ENCODE results near the gene USPL1.
A peak's percentile ranks its signal among the peaks of the same experiment; 100 is the strongest.

USPL1 gene

DNA sequence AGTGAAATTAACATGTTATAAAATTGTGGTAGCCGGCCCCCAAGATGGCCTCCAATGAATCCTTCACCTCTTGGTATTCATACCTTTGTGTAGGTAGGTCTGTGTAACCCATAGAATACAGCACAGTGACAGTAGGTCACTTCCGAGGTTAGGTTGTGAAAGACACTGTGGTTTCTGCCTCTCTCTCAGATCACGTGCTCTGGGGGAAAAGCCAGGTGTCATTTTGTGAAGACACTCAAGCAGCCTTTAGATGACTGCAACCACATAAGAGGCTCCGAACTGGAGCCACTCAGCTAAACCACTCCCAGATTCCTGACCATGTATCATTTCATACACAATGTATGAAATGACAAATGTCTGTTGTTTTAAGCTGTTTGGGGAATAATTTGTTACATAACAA, 9.8 kb upstream of the USPL1 start:
- peaks cover 0 to 12% (median 0%) of the 10 kb centered on the region in 11 experiments; a peak in 3 of 22 replicates for H3K36me3 ChIP-seq
- no peaks in the 10 kb centered on the region for H4K20me1 ChIP-seq
- TF ChIP-seq Cebpa-rat (IDR thresholded peaks at IDR 0.05) = no peak
- peak overlapping the region in 9 of 11 experiments; percentile 0 to 48 (median 23); a peak in 13 of 22 replicates for H3K4me2 ChIP-seq
- no peak overlapping the region for H3K4me3 ChIP-seq
- peak overlapping the region in 2 of 11 experiments; percentile 22 to 38; a peak in 2 of 22 replicates for H3K27ac ChIP-seq
- H3K27me3 ChIP-seq = no peaks in the 10 kb centered on the region
- peaks cover 0 to 13% (median 0%) of the 10 kb centered on the region in 11 experiments; a peak in 9 of 22 replicates for H3K9me3 ChIP-seq (replicated peaks in 1 of 11)
- H3K9ac ChIP-seq = no peak overlapping the region
- peaks cover 6 to 17% (median 10%) of the 10 kb centered on the region in 10 experiments; a peak in 17 of 20 replicates for H3K4me1 ChIP-seq

DNA sequence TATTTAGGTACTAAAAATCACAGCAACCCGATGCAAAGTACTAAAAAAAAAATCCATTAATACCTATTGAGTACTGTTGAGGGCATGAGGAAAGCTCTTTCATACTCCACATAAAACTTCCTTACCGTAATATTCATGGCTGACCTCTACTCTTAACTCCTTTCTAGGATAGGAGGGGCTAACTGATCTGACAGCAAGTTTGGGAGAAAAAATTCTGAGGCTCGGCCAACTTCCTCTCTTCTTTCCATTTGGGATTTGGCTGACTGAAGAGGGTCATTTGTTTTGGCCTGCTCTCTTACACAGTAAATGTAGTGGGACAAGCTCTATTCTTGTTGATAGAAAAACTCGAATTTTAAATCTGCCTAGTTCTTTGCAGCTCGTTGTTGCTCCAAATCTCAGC, 9.4 kb upstream of the USPL1 start:
- no peak overlapping the region for H3K9ac ChIP-seq
- H4K20me1 ChIP-seq = no peaks in the 10 kb centered on the region
- peaks cover 6 to 17% (median 11%) of the 10 kb centered on the region in 10 experiments; a peak in 17 of 20 replicates for H3K4me1 ChIP-seq
- H3K4me2 ChIP-seq = peak overlapping the region in 7 of 11 experiments; percentile 0 to 48 (median 44); a peak in 12 of 22 replicates
- no peak for TF ChIP-seq Cebpa-rat (IDR thresholded peaks at IDR 0.05)
- H3K27me3 ChIP-seq = no peaks in the 10 kb centered on the region
- H3K9me3 ChIP-seq (replicated peaks in 1 of 11) = peaks cover 0 to 13% (median 0%) of the 10 kb centered on the region in 11 experiments; a peak in 9 of 22 replicates
- H3K36me3 ChIP-seq = peaks cover 0 to 15% (median 0%) of the 10 kb centered on the region in 11 experiments; a peak in 4 of 22 replicates
- H3K27ac ChIP-seq = peak overlapping the region in 2 of 11 experiments; percentile 22 to 38; a peak in 2 of 22 replicates
- H3K4me3 ChIP-seq = no peak overlapping the region

GRCh38 chr13:30610311-30610710, 7.4 kb upstream of the USPL1 start:
- no peak for TF ChIP-seq Cebpa-rat (IDR thresholded peaks at IDR 0.05)

DNA sequence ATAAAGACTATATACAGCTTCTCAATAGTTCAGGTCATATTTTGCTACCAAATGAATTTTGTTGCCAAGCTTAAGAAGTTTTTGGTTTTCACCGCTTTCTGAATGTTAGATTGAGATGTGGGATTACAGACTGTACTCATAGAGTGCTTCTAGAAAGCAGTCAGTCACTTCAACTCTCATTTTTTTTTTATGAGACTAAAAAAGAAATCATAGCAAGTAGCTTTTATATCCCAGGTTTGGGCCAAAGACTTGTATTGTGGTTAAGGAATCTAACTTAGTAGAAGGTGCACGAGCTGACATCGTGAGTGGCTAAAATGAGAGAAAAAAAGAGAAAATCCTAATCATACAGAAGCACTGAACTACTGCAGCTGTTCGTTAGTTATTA, 2.2 kb upstream of the USPL1 start:
- peak overlapping the region; percentile 96 to 100 (median 98) for H3K27ac ChIP-seq
- peak overlapping the region; percentile 81 to 96 (median 88) for H3K4me2 ChIP-seq
- H4K20me1 ChIP-seq = peaks cover 7 to 24% (median 18%) of the 10 kb centered on the region in 11 experiments; a peak in 18 of 22 replicates
- peaks cover 27 to 39% (median 30%) of the 10 kb centered on the region in 10 experiments for H3K4me1 ChIP-seq
- H3K36me3 ChIP-seq = peaks cover 0 to 9% (median 0%) of the 10 kb centered on the region in 11 experiments; a peak in 2 of 22 replicates
- H3K4me3 ChIP-seq = peak overlapping the region; percentile 71 to 96 (median 85)
- no peaks in the 10 kb centered on the region for H3K9me3 ChIP-seq (replicated peaks in 1 of 11)
- TF ChIP-seq Cebpa-rat (IDR thresholded peaks at IDR 0.05) = no peak
- H3K27me3 ChIP-seq = no peaks in the 10 kb centered on the region
- peak overlapping the region; percentile 91 to 100 (median 98) for H3K9ac ChIP-seq

More at GRCh38 chr13:30610311-30610710, 7.4 kb upstream of the USPL1 start:
- no peaks in the 10 kb centered on the region for H3K27me3 ChIP-seq
- H4K20me1 ChIP-seq = no peaks in the 10 kb centered on the region
- H3K4me2 ChIP-seq = no peak overlapping the region
- H3K36me3 ChIP-seq = peaks cover 0 to 19% (median 0%) of the 10 kb centered on the region in 11 experiments; a peak in 4 of 22 replicates
- H3K9me3 ChIP-seq (replicated peaks in 1 of 11) = peaks cover 0 to 13% (median 0%) of the 10 kb centered on the region in 11 experiments; a peak in 9 of 22 replicates
- H3K27ac ChIP-seq = no peak overlapping the region
- no peak overlapping the region for H3K9ac ChIP-seq
- H3K4me3 ChIP-seq = no peak overlapping the region
- H3K4me1 ChIP-seq = peaks cover 14 to 29% (median 20%) of the 10 kb centered on the region in 10 experiments

DNA sequence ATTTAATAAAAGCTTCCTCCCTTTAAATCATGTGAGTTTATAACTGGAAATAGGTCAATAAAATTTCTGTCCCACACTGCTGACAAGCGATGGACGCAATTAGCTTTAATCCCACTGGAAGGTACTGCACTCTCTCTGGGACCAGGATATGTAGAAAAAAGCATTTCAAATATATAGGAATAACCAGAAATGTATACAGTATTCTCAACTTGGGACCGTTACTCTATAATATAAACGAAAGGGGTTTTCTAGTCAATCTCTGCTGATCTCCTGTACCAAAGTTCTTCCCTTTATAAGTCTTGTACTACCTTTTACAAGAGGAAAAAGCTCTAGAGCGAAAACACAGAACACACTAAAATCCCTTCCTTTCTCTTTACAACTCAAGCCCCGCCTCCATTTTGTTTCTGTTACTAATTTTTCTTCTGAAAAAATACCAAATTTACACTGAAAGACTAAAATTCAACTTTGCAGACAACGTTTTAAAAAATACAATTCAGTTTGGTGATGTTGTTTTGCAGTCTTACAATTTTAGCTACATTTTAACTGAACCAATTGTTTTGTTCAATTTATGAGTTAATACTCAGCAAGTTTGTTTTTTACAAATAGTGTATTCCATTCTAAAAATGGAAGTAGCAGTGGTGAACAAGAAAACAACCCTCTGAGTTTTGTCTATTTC, 1.7 kb upstream of the USPL1 start:
- peaks cover 7 to 30% (median 20%) of the 10 kb centered on the region in 11 experiments; a peak in 18 of 22 replicates for H4K20me1 ChIP-seq
- no peaks in the 10 kb centered on the region for H3K9me3 ChIP-seq (replicated peaks in 1 of 11)
- TF ChIP-seq Cebpa-rat (IDR thresholded peaks at IDR 0.05) = no peak
- peaks cover 30 to 44% (median 34%) of the 10 kb centered on the region in 10 experiments for H3K4me1 ChIP-seq
- H3K27ac ChIP-seq = peak overlapping the region; percentile 96 to 100 (median 98)
- no peaks in the 10 kb centered on the region for H3K27me3 ChIP-seq
- H3K4me2 ChIP-seq = peak overlapping the region; percentile 81 to 96 (median 88)
- peak overlapping the region; percentile 91 to 100 (median 98) for H3K9ac ChIP-seq
- H3K4me3 ChIP-seq = peak overlapping the region; percentile 71 to 96 (median 85)
- peaks cover 0 to 11% (median 0%) of the 10 kb centered on the region in 11 experiments; a peak in 4 of 22 replicates for H3K36me3 ChIP-seq

DNA sequence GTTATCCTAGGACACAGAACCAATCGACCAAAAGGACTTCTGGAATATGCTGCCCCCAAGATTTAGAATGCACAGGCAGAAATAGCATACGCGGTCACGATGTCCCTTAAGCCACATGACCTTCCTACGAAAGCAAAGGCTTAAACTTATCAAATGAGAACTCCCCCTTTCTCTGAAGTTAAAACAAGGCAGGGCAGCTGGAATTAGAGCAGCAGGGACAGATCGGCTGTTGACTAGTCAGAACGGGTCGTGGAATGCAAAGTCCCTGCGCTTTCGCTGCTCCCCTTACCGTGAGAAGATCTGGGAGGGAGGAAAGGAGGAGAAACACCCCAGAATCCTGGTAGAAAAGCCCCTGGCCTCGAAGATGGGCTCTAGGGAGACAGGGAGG, 799 bp upstream of the USPL1 start:
- TF ChIP-seq Cebpa-rat (IDR thresholded peaks at IDR 0.05) = no peak
- Histone ChIP-seq H3K27me3 (no peaks in the 10 kb centered on the region), H3K27ac (peak overlapping the region; percentile 96 to 100 (median 98)), H3K36me3 (peaks cover 1 to 20% (median 4%) of the 10 kb centered on the region in 11 experiments; a peak in 18 of 22 replicates), H3K9ac (peak overlapping the region; percentile 91 to 100 (median 98)), H4K20me1 (peaks cover 7 to 38% (median 29%) of the 10 kb centered on the region in 11 experiments; a peak in 18 of 22 replicates), H3K4me2 (peak overlapping the region; percentile 81 to 96 (median 88)), H3K9me3 (replicated peaks in 1 of 11) (no peaks in the 10 kb centered on the region), H3K4me3 (peak overlapping the region; percentile 71 to 96 (median 85)), H3K4me1 (peaks cover 30 to 47% (median 36%) of the 10 kb centered on the region in 10 experiments)

DNA sequence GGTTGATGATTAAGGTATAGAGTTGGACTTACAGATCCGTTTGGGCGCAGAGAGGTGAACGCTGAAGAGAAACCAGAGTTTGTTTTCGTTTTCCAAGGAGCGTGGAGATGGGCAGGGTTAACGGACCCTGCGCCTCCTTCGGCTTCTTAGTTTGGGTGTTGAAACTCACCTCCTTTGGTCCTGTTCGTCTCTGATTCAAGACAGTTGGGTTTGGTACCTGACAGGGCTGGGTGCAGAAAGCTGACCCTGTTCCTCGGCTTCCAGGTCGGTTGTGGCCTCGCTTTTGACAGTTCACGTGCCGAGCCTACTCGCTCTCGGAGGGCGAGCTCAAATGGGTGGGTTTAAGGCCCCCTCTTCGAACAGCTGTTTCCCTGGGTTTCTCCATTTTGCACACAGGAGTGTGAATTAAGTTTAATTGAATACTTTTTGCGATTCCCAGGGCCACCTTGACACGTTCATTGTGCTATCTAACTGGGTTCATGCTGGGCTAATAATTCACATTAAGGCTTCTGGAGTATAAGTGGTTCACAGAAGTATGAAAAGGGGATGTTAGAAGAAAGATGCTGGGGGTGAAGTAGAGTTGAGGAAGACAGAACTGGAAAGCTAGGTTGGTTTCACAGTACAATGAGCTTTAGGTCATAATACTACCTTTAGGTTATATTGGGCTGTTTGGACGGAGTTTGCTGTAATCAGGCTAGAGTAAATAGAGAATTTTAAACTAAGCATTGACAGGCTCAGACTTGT, 638 bp downstream of the USPL1 start:
- Histone ChIP-seq H3K4me2 (peak overlapping the region; percentile 78 to 95 (median 86)), H3K27me3 (no peaks in the 10 kb centered on the region), H3K4me1 (peaks cover 30 to 39% (median 36%) of the 10 kb centered on the region in 10 experiments), H3K27ac (peak overlapping the region; percentile 52 to 100 (median 93)), H3K4me3 (peak overlapping the region; percentile 78 to 96 (median 87)), H3K36me3 (peaks cover 15 to 32% (median 18%) of the 10 kb centered on the region in 11 experiments), H3K9me3 (replicated peaks in 1 of 11) (no peaks in the 10 kb centered on the region), H4K20me1 (peaks cover 7 to 53% (median 35%) of the 10 kb centered on the region in 11 experiments; a peak in 18 of 22 replicates), H3K9ac (peak overlapping the region; percentile 86 to 100 (median 93))
- TF ChIP-seq Cebpa-rat (IDR thresholded peaks at IDR 0.05) = no peak

- peaks cover 12 to 58% (median 40%) of the 10 kb centered on the region in 11 experiments; a peak in 19 of 22 replicates for H4K20me1 ChIP-seq
- peak overlapping the region; percentile 86 to 100 (median 93) for H3K9ac ChIP-seq
- peak overlapping the region; percentile 52 to 100 (median 93); a peak in 21 of 22 replicates for H3K27ac ChIP-seq
- peak overlapping the region; percentile 78 to 95 (median 86) for H3K4me2 ChIP-seq
- H3K27me3 ChIP-seq = no peaks in the 10 kb centered on the region
- H3K9me3 ChIP-seq (replicated peaks in 1 of 11) = no peaks in the 10 kb centered on the region
- H3K36me3 ChIP-seq = peaks cover 21 to 33% (median 24%) of the 10 kb centered on the region in 11 experiments
- H3K4me1 ChIP-seq = peaks cover 30 to 39% (median 36%) of the 10 kb centered on the region in 10 experiments
- no peak for TF ChIP-seq Cebpa-rat (IDR thresholded peaks at IDR 0.05)
- peak overlapping the region; percentile 78 to 96 (median 87) for H3K4me3 ChIP-seq
These were observed 1.2 kb downstream of the USPL1 start for GRCh38 chr13:30618930-30619279.

Measured in BLaER1 treated with 17β-estradiol and CSF1 and Interleukin-3, amounts not matched to agents 10 nM and 100 nM (cell line).